Ectodermal cell (in vitro differentiated cells): ENCODE measurements around the gene UNC13B.

Experiments
- H3K27ac ChIP-seq: 2 replicates; pipeline ENCODE4 v1.7.0; 2013; ENCODE audit warnings: mild to moderate bottlenecking, low read depth, low read length; ENCODE audit not compliant: insufficient read depth, poor library complexity, severe bottlenecking
- H3K27me3 ChIP-seq: 2 replicates; pipeline ENCODE4 v1.7.0; 2013; ENCODE audit warnings: mild to moderate bottlenecking, low read length; ENCODE audit not compliant: insufficient read depth, control insufficient read depth, poor library complexity, severe bottlenecking
- H3K36me3 ChIP-seq: one replicate; pipeline ENCODE4 v1.7.0; 2013; ENCODE audit warnings: low read length; ENCODE audit not compliant: control insufficient read depth, insufficient read depth
- H3K4me1 ChIP-seq: one replicate; pipeline ENCODE4 v1.7.0; 2013; ENCODE audit warnings: low read length; ENCODE audit not compliant: control insufficient read depth, insufficient read depth
- H3K4me3 ChIP-seq: 2 replicates; pipeline ENCODE4 v1.7.0; 2013; ENCODE audit warnings: low read depth, low read length, control low read depth; ENCODE audit not compliant: insufficient read depth
- H3K9me3 ChIP-seq: 2 replicates; pipeline ENCODE4 v1.7.0; 2013; ENCODE audit warnings: mild to moderate bottlenecking, low read length, moderate library complexity; ENCODE audit not compliant: control insufficient read depth
- WGBS, 2 experiments: methylation state at CpG; one replicate each; pipeline ENCODE4 v1.1.7; 2013; ENCODE audit warnings: missing lambda C conversion rate in 2 of 2; 5-methylcytosine and 5-hydroxymethylcytosine counted together

UNC13B gene

DNA sequence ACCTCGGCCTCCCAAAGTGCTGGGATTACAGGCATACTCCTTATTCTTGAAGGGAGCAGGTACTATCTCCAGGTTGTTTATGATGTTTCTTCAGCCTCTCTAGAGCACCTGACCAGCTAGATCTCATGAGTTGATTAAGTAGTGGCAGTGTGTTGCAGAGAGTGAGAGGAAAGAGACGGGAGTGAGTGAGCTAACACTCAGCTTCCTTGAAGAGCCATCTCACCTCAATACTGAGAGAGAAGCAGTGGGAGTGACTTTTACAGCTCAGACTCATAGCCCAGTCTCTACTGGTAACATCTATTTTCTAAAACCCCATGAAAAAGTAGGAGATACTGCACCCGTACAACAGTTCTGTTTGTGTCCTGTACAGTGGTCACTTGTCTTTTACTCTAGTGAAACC is 284.2 kb downstream of the UNC13B start:
- no peaks in the 10 kb centered on the region for H3K36me3 ChIP-seq
- no peak overlapping the region for H3K27ac ChIP-seq
- no peaks in the 10 kb centered on the region for H3K9me3 ChIP-seq
- WGBS, 2 experiments: 91 to 93% methylated on average over 3 of the region's 3 CpGs
- peaks cover 9% of the 10 kb centered on the region for H3K27me3 ChIP-seq
- H3K4me1 ChIP-seq: no peaks in the 10 kb centered on the region
- H3K4me3 ChIP-seq: no peak overlapping the region

DNA sequence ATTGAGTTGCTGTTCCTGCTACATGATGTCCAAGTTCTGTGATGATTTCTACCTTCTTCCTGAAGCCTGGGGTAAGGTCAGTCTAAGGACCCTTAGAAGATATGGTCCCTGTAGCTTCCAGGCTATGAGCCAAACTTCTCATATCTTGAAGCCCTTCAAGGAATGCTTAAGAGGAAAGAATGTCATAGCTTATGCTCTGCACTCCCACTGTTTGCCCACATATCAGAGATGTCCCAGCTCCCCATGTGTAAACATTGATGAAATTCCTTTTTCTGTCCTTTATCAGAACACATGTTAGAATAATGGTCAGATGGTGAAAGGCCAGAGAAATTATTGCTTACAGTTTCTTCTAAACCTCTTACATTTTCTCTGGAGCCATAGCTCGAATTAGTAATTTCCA is 286.7 kb downstream of the UNC13B start:
- Histone ChIP-seq H3K36me3 (no peaks in the 10 kb centered on the region), H3K4me3 (no peak overlapping the region), H3K4me1 (no peaks in the 10 kb centered on the region), H3K27me3 (peaks cover 9% of the 10 kb centered on the region), H3K27ac (no peak overlapping the region), H3K9me3 (no peaks in the 10 kb centered on the region)
- 88 to 91% methylated on average over 1 of the region's 1 CpG for WGBS, 2 experiments

DNA sequence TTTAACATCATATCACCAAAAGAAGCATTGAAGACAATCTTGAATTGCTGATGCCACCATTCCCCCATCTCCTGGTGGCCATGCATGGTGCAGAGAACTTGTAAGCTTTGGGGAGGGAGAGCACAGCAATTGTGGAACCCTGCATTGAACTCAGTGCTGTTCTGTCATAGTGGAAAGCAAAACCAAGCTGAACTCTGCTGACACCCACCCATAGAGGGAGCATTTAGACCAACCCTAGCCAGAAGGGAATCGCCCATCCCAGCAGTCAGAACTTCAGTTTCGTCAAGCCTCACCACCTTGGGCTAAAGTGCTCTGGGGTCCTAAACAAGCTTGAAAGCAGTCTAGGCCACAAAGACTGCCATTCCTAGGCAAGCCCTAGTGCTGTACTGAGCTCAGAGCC is 290.7 kb downstream of the UNC13B start:
- Histone ChIP-seq H3K27me3 (peaks cover 9% of the 10 kb centered on the region), H3K36me3 (no peaks in the 10 kb centered on the region), H3K4me3 (no peak overlapping the region), H3K27ac (no peak overlapping the region), H3K9me3 (no peaks in the 10 kb centered on the region), H3K4me1 (no peaks in the 10 kb centered on the region)
- 91% methylated on average over 2 of the region's 2 CpGs for WGBS, 2 experiments

DNA sequence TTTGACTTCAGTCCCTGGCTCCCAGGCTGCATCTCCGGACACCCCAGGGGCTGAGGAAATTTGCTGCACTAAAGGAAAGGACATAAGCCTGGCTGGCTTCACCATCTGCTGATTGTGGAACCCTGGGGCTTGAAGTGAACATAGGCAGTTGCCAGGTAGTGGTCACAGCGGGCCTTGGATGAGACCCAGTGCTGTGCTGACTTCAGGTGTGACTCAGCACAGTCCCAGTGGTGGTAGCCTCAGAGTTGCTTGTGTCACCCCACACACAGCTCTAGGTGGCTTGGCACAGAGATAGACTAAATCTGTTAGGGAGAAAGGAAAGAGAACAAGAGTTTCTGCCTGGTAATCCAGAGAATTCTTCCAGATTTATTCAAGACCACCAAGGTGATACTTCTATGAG is 292.0 kb downstream of the UNC13B start:
- Histone ChIP-seq H3K27ac (no peak overlapping the region), H3K27me3 (peaks cover 6% of the 10 kb centered on the region), H3K36me3 (no peaks in the 10 kb centered on the region), H3K4me3 (no peak overlapping the region), H3K9me3 (no peaks in the 10 kb centered on the region), H3K4me1 (no peaks in the 10 kb centered on the region)
- 90 to 96% methylated on average over 2 of the region's 2 CpGs for WGBS, 2 experiments
